K562 treated with DMSO at 1 percent for 48 hours (cell line): ENCODE results near the gene CAMKK1. TPM values are rescaled to one million over a fixed set of nuclear protein-coding genes. Genes with fewer than 3 reads are reported as not detected.

Experiments used
- total RNA-seq: library from RNA; unstranded; fragments of 300-600 nt; gene quantifications from 2 replicates; pipeline ENCODE4 v1.2.3, GENCODE V29; 2022; ENCODE audit warnings: low replicate concordance; ENCODE audit errors: extremely low read depth

CAMKK1 gene
- not detected in 2 replicates for total RNA-seq

GRCh38 chr17:3893003-3893719 lies at the start of gene CAMKK1:
TSS of gene CAMKK1 (minus strand) at chr17:3893053. CDS start at chr17:3885687, 7,366 bp downstream.

GRCh38 chr17:3915995-3916696 lies 23.3 kb upstream of the CAMKK1 start, which contains the start of gene P2RX1:
TSS of gene P2RX1 (minus strand) at chr17:3916465. CDS start at chr17:3916225, 240 bp downstream.

GRCh38 chr17:3845621-3846436 lies 47.0 kb downstream of the CAMKK1 start, which contains the start of gene NCBP3:
TSS of gene NCBP3 (minus strand) at chr17:3846246. CDS start at chr17:3846223, 23 bp downstream.

Other genes starting within 250 kb of the CAMKK1 start
- not detected in 2 replicates for gene TAX1BP3, start 224.5 kb downstream of the CAMKK1 start, total RNA-seq
- gene EMC6, start 224.2 kb downstream of the CAMKK1 start, total RNA-seq = not detected in 2 replicates
- not detected in 2 replicates for gene P2RX5, start 196.9 kb downstream of the CAMKK1 start, total RNA-seq
- gene HASPIN, start 169.2 kb downstream of the CAMKK1 start, total RNA-seq = not detected in 2 replicates
- not detected in 2 replicates for gene ITGAE, start 91.9 kb downstream of the CAMKK1 start, total RNA-seq
- not detected in 2 replicates for gene NCBP3, start 46.8 kb downstream of the CAMKK1 start, total RNA-seq
- gene P2RX1, start 23.4 kb upstream of the CAMKK1 start, total RNA-seq = not detected in 2 replicates
- gene ATP2A3, start 71.4 kb upstream of the CAMKK1 start, total RNA-seq = 204 TPM in 1 of 2 replicates, not detected in the other
- not detected in 2 replicates for gene ZZEF1, start 250.0 kb upstream of the CAMKK1 start, total RNA-seq